ENCODE results near the gene POLR3H. TPM values are rescaled to one million over a fixed set of nuclear protein-coding genes. Genes with fewer than 3 reads are reported as not detected.

The POLR3H gene
- total RNA-seq, 4 donors from 2014 or later, result 5.6 to 8.4 (median 7.0) TPM

GRCh38 chr22:41482319-41482935 lies 61.8 kb downstream of the POLR3H start:
- intact Hi-C loops (cut with DNase I; ENCODE audit: low total_unique reads) (no loop called here), in situ Hi-C loops (cut with MboI; ENCODE audit: low pct_ligation_motif_present in 1 of 4, low pct_unique_long_range_greater_than_20kb in 1 of 4, low sequenced_read_pairs in 3 of 4) (no loop called here)
- peak overlapping the region; percentile 69 to 77 (median 72) for H3K27ac ChIP-seq
- TF ChIP-seq POLR2AphosphoS5 (IDR thresholded peaks at IDR 0.05) (no peak), EP300 (IDR thresholded peaks at IDR 0.05; ENCODE audit: low read depth) (no peak), POLR2A (IDR thresholded peaks at IDR 0.05) (no peak)
- TF ChIP-seq, protein P1, sequence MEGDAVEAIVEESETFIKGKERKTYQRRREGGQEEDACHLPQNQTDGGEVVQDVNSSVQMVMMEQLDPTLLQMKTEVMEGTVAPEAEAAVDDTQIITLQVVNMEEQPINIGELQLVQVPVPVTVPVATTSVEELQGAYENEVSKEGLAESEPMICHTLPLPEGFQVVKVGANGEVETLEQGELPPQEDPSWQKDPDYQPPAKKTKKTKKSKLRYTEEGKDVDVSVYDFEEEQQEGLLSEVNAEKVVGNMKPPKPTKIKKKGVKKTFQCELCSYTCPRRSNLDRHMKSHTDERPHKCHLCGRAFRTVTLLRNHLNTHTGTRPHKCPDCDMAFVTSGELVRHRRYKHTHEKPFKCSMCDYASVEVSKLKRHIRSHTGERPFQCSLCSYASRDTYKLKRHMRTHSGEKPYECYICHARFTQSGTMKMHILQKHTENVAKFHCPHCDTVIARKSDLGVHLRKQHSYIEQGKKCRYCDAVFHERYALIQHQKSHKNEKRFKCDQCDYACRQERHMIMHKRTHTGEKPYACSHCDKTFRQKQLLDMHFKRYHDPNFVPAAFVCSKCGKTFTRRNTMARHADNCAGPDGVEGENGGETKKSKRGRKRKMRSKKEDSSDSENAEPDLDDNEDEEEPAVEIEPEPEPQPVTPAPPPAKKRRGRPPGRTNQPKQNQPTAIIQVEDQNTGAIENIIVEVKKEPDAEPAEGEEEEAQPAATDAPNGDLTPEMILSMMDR (IDR thresholded peaks at IDR 0.05), result no peak
- H3K9me3 ChIP-seq, result no peaks in the 10 kb centered on the region
- no peak overlapping the region for H3K4me3 ChIP-seq
- 45% methylated on average over 2 of the region's 2 CpGs; no CpG with 5 or more reads in 1 of the 2 donors for WGBS, 2 donors (ENCODE audit: low coverage in 1 of 2)
- H3K4me1 ChIP-seq, result peaks cover 22 to 85% (median 55%) of the 10 kb centered on the region in 4 donors
- no peaks in the 10 kb centered on the region for H3K36me3 ChIP-seq
- no peak for DNase-seq
- no peaks in the 10 kb centered on the region for H3K27me3 ChIP-seq

DNA sequence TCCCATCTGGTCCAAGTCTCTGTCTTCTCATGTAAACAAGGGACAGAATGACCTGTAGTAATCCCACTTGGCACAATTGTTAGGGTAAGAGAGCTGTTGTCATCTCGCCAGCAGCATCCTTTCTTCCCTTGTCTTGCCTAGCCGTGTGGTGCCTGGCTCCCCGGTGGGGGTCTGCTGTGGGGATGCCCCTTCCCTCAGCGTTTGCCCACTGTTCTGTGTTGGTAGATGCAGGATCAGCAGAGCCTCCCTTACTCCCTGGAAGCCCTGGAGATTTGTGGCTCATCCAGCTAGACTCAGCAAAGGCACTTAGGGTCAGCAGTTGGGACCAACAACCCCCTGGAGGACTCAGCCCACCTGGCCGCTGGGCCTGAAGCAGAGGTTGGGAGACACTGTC lies 62.3 kb downstream of the POLR3H start:
- no peak overlapping the region for H3K4me3 ChIP-seq
- in situ Hi-C loops (cut with MboI; ENCODE audit: low pct_ligation_motif_present in 1 of 4, low pct_unique_long_range_greater_than_20kb in 1 of 4, low sequenced_read_pairs in 3 of 4) (no loop called here), intact Hi-C loops (cut with DNase I; ENCODE audit: low total_unique reads) (no loop called here)
- peaks cover 18 to 80% (median 52%) of the 10 kb centered on the region in 4 donors for H3K4me1 ChIP-seq
- no peak for DNase-seq
- 59% methylated on average over 4 of the region's 5 CpGs; no CpG with 5 or more reads in 1 of the 2 donors for WGBS, 2 donors (ENCODE audit: low coverage in 1 of 2)
- H3K9me3 ChIP-seq, result no peaks in the 10 kb centered on the region
- H3K27ac ChIP-seq, result peak overlapping the region; percentile 69 to 77 (median 72)
- no peaks in the 10 kb centered on the region for H3K36me3 ChIP-seq
- H3K27me3 ChIP-seq, result no peaks in the 10 kb centered on the region
- TF ChIP-seq EP300 (IDR thresholded peaks at IDR 0.05; ENCODE audit: low read depth), result no peak
- no peak for TF ChIP-seq POLR2A (IDR thresholded peaks at IDR 0.05)
- TF ChIP-seq, protein P1 (IDR thresholded peaks at IDR 0.05), result no peak
- TF ChIP-seq POLR2AphosphoS5 (IDR thresholded peaks at IDR 0.05), result no peak

GRCh38 chr22:41481131-41481830 lies 63.0 kb downstream of the POLR3H start:
- no peaks in the 10 kb centered on the region for H3K9me3 ChIP-seq
- peak overlapping the region; percentile 69 to 77 (median 72) for H3K27ac ChIP-seq
- H3K4me1 ChIP-seq, result peaks cover 16 to 74% (median 47%) of the 10 kb centered on the region in 4 donors
- intact Hi-C loops (cut with DNase I; ENCODE audit: low total_unique reads) (no loop called here), in situ Hi-C loops (cut with MboI; ENCODE audit: low pct_ligation_motif_present in 1 of 4, low pct_unique_long_range_greater_than_20kb in 1 of 4, low sequenced_read_pairs in 3 of 4) (no loop called here)
- no peak for DNase-seq
- H3K36me3 ChIP-seq, result no peaks in the 10 kb centered on the region
- TF ChIP-seq POLR2A (IDR thresholded peaks at IDR 0.05) (no peak), POLR2AphosphoS5 (IDR thresholded peaks at IDR 0.05) (no peak), EP300 (IDR thresholded peaks at IDR 0.05; ENCODE audit: low read depth) (no peak)
- TF ChIP-seq, protein P1 (IDR thresholded peaks at IDR 0.05), result no peak
- H3K27me3 ChIP-seq, result no peaks in the 10 kb centered on the region
- 60 to 89% methylated on average over 1 to 15 of the region's 15 CpGs for WGBS, 2 donors (ENCODE audit: low coverage in 1 of 2)
- no peak overlapping the region for H3K4me3 ChIP-seq

- DNase-seq, result no peak
- TF ChIP-seq, protein P1 (IDR thresholded peaks at IDR 0.05), result no peak
- TF ChIP-seq POLR2A (IDR thresholded peaks at IDR 0.05), result no peak
- no peak for TF ChIP-seq POLR2AphosphoS5 (IDR thresholded peaks at IDR 0.05)
- no peak for TF ChIP-seq EP300 (IDR thresholded peaks at IDR 0.05; ENCODE audit: low read depth)
- Histone ChIP-seq H3K36me3 (no peaks in the 10 kb centered on the region), H3K27me3 (no peaks in the 10 kb centered on the region), H3K27ac (peak overlapping the region; percentile 69 to 77 (median 72)), H3K9me3 (no peaks in the 10 kb centered on the region), H3K4me1 (peaks cover 16 to 64% (median 41%) of the 10 kb centered on the region in 4 donors), H3K4me3 (no peak overlapping the region)
- intact Hi-C loops (cut with DNase I; ENCODE audit: low total_unique reads), result no loop called here
- WGBS, 2 donors (ENCODE audit: low coverage in 1 of 2), result 51 to 57% methylated on average over 3 to 7 of the region's 7 CpGs
- in situ Hi-C loops (cut with MboI; ENCODE audit: low pct_ligation_motif_present in 1 of 4, low pct_unique_long_range_greater_than_20kb in 1 of 4, low sequenced_read_pairs in 3 of 4), result no loop called here
These were observed 63.9 kb downstream of the POLR3H start for GRCh38 chr22:41480397-41480735.
